NCI-H82 treated with DMSO at 0.1 percent for 48 hours (cell line): ENCODE measurements around the gene MUSTN1.

Source experiments
- DNase-seq: peaks from one replicate; lab custom pipeline; 2025; ENCODE audit not compliant: unreplicated experiment; lab: John Stamatoyannopoulos, UW

MUSTN1 gene

GRCh38 chr3:52834871-52835501 is at the start of gene MUSTN1:
Gene MUSTN1, minus strand, starts transcription at chr3:52835019. Its CDS starts 71 bp downstream, at chr3:52834948.
- peak; percentile 16 for DNase-seq

- DNase-seq, result no peak
Observed at GRCh38 chr3:52882377-52882776, 47.6 kb upstream of the MUSTN1 start.

- no peak for DNase-seq
Observed at GRCh38 chr3:52881871-52882270, 47.1 kb upstream of the MUSTN1 start.

GRCh38 chr3:52880474-52880873 is 45.7 kb upstream of the MUSTN1 start:
- no peak for DNase-seq

- DNase-seq, result no peak
Observed at GRCh38 chr3:52880047-52880446, 45.2 kb upstream of the MUSTN1 start.

- no peak for DNase-seq
Observed at GRCh38 chr3:52879581-52879980, 44.8 kb upstream of the MUSTN1 start.

- DNase-seq, result no peak
Observed at GRCh38 chr3:52879090-52879489, 44.3 kb upstream of the MUSTN1 start.

GRCh38 chr3:52877085-52877484 is 42.3 kb upstream of the MUSTN1 start:
- no peak for DNase-seq

- DNase-seq, result no peak
Observed at GRCh38 chr3:52874864-52875587, 40.2 kb upstream of the MUSTN1 start.

- DNase-seq, result no peak
Observed at GRCh38 chr3:52874160-52874701, 39.4 kb upstream of the MUSTN1 start.

- DNase-seq, result no peak
Observed at GRCh38 chr3:52873433-52874159, 38.8 kb upstream of the MUSTN1 start.

- no peak for DNase-seq
Observed at GRCh38 chr3:52872245-52872644, 37.4 kb upstream of the MUSTN1 start.

- DNase-seq, result no peak
Observed at GRCh38 chr3:52871761-52872160, 36.9 kb upstream of the MUSTN1 start.

GRCh38 chr3:52870471-52870870 is 35.7 kb upstream of the MUSTN1 start:
- DNase-seq, result no peak

GRCh38 chr3:52866427-52866826 is 31.6 kb upstream of the MUSTN1 start:
- no peak for DNase-seq

- DNase-seq, result no peak
Observed at GRCh38 chr3:52865994-52866393, 31.2 kb upstream of the MUSTN1 start.

GRCh38 chr3:52860424-52860768 is 25.6 kb upstream of the MUSTN1 start:
- no peak for DNase-seq

- no peak for DNase-seq
Observed at GRCh38 chr3:52859686-52860423, 25.0 kb upstream of the MUSTN1 start.

GRCh38 chr3:52857864-52858263 is 23.0 kb upstream of the MUSTN1 start:
- peak; percentile 93 for DNase-seq

GRCh38 chr3:52857133-52857532 is 22.3 kb upstream of the MUSTN1 start:
- DNase-seq, result no peak

GRCh38 chr3:52856666-52857065 is 21.8 kb upstream of the MUSTN1 start:
- DNase-seq, result no peak
